NCI-H2107 treated with DMSO at 0.1 percent for 48 hours (cell line): ENCODE data around the gene LRRC8B.

Experiments
- DNase-seq: peaks from one replicate; lab custom pipeline; 2025; ENCODE audit not compliant: unreplicated experiment; lab: John Stamatoyannopoulos, UW

LRRC8B gene

DNA sequence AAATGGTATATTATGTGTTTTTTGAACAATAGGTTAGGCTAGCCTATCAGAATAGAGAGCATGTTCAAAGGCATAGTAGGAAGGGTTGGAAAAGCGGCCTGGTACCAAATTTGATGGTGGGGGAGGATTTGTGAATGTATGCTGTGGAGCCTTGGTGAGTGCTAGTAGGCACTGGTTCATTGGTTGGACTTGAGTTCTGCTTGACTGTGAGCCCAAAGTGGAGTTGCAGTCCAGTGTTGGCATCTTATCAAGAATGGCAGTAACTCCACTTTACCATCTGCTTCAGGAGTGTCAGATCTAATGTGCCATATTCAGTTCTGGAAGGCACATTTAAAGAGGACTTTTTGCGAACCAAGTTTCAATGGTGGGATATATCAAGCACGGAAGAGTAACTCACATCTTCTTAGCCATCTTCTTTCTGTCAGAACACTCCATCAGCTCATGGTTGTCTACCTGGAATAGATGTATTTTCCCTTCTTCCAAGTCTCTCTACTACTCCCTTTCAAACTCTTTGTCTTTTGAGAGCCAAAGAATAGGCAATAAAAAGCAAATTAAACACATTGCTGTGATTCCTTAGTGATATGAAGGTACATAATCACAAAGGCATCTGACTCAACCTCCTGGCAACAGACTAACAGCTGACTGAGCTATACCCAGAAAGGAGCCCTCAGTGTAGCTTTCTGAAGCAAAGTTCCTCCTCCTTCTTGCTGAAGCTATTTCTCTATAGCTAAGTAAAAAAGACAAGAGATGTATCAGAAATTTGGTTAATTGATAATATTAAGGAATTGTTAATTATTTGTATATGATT lies 21.7 kb downstream of the LRRC8B start:
- no peak for DNase-seq

DNA sequence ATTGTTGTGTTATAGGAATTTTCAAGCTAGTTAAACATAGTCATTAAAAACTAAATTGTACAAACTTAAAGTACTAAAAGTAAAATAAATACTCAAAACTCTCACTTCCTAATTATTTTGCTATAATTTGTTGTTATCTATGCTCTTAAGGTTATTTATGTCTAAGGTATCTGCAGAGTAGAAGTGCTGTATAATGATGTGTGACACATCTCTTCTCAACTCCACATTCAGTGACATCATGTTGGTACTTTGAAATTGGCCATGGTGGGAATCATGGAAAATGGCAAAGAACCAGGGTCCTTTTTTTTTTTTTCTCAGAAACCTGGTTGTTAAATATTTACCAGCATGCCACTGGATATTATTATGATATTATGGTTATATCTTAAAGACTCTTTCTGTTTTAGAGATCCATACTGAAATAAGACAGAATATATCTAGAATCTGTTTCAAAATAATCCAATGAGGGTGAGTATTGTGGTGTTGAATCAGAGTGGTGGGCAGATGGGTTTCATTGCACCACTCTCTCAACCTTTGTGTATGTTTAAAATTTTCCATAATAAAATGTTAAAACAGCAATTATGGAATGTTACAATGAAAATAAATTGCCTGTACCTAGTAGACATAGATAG lies 22.4 kb downstream of the LRRC8B start:
- no peak for DNase-seq

DNA sequence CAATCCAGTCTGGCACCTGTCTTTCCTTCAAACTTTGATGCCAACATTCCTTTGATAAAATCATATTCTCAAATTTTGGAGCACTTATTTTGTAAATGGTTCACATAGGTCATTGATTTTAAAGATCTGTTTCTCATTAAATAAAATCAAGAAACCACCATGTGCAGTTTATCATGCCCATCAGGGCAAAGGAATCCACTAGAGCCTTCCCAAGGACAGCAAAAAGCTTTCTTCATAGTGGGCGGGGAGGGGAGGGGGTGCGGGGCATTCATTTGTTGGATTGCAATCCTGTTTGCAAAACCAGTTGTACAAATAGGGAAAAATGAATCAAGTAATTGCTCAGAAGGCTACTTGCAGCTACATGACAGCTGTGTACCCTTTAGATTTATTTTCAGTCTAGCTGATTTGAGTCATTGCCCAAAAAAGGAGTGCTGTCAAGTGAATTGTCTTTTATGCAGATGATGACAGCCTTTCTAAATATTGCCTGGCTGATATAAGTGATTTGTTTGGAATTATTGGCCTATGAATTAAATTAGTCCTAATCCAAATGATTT lies 23.0 kb downstream of the LRRC8B start:
- DNase-seq: no peak

DNA sequence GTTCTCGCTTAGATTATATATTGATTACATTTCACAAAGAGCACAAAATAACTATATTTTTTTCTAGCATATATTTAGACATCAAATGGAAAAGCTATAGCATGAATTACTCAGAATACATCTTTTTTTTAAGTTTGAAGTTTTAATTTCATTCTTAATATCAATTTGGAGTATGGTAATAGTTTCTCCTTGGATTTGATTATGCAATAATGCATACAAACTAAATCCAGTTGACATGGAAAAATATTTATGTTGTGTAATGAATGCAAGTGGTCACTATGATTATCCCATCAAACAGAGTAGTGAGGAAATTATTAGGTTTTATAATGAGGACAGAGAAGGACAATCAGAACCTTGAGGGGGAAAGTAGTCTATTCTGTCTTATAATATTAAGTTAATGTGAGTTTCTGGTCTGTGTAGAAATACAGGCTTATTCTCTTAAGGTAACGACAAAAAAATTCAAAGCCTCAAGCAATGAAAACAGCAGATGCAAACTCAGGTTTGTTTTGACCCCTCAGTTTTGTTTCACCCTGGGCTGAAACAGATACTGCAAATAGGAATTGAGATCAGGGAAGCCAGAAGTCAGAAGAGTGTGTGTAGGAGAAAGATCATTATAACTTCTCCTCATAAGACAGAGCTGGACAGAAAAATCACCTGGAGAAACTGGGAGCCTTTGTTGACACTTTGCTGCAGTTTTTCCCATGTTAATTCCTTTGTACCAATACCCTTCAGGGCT lies 23.7 kb downstream of the LRRC8B start:
- no peak for DNase-seq

DNA sequence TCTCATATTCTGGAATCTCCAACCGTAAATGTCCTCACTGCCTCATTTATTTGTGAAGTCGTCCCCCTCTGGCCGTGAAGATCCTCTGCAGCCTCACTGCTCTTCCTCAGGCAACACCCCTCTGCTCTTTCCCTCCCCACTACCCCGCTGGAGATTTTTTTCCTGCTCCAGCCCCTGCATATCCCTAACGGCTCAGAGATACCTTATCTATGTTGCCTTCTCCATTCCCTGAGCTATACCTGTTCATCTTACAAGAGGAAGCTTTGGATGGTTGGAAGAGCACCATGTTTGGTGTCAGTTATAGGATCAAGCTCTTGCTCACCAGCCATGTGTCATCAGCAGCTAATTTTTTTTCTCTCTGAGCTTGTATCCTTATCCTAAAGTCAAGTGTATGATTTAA lies 26.4 kb downstream of the LRRC8B start:
- DNase-seq: no peak

DNA sequence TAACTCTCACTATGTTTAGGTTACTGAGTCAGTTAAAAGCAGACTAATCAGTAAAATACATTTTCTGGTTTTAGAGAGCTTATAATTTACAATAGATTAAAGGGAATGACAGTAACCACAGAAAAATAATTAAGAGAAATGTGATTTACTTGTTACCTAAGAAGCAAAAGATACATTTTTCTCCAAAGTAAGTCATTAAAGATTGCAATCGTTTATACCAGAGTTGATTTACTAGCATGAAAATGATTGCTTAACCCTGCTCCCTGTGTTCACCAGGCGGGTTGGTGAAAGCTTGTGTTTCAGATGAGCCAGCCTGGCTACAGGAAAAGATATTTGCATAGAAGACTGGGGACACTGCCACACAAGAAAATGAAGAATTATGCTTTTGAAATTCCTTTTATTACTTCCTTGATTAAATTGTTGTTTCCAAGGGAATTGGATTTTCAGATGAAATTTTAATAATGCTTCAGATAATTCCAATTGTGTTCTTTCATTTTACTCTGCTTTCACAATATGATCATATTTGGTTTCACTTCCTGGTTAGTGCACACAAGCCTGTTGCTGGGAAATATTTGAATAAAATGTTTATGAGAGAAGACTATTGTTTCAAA lies 27.9 kb downstream of the LRRC8B start:
- DNase-seq: peak; percentile 92

DNA sequence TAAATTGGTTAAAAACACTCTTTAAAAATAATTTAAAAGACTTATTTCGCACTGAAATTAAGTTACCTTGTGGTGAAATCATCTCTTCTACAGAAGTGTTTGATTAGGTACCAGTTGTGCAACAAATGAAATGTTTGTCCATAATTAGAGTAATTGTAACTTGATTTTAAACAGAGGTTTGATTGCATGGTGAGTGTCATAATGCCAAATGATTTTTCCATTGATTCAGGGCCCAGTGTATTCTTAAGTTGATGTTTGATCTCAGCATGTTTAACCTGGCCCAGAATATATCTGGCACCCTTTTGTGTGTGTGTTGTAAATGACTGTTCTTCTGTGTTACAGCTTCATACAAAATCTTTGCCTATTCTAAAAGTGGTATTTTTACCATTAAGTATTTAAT lies 28.5 kb downstream of the LRRC8B start:
- DNase-seq: peak; percentile 74

DNA sequence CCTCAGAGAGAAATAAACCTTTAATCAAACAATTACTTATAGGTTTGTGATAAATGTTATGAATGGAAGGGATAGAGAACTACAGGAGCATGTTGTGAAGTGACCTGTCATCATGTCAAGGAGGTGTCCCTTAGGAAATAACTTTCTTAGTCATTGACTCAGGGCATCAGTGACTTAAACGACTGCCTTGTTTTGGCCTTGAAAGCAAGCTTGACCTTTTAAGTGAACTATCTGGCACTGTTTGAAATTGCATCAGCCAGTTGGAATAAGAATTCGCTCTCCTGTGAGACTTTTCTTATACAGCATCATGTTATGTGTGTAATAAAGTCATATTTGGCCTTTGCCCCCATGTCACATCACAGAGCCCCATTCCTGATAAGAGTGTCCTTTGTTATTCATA lies 30.9 kb downstream of the LRRC8B start:
- no peak for DNase-seq

DNA sequence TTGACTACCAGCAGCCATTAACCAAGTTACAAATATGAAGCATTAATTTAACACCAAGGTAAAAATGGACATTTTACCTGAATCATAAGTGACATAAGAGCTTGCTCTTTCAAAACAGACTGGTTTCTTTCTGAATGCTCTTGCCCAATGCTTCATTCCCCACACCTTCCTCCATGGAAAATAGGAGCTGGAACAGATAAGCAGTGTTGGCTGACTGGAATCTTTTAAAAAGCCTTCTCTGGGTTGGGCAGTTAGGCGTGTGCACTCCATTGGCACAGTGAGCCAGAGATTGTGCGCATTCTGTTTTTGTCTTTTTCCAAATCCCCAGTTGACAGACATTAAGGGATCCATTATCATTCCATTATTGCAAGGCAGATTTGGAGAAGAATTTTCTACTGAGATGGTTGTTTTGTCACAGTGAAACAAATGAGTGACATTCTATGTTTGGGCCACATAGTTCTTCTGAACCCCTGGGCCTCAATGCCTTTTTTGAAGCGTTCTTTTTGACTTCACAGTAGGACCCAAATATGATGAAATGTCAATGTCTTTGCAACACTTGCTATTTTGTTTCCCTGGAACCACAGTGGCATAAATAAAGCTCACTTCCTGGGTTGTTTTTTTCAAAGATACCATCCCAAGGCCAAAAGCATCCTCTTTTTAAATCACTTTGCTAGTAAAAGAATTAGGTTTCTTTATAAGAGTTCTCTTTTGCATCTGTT lies 32.3 kb downstream of the LRRC8B start:
- no peak for DNase-seq

DNA sequence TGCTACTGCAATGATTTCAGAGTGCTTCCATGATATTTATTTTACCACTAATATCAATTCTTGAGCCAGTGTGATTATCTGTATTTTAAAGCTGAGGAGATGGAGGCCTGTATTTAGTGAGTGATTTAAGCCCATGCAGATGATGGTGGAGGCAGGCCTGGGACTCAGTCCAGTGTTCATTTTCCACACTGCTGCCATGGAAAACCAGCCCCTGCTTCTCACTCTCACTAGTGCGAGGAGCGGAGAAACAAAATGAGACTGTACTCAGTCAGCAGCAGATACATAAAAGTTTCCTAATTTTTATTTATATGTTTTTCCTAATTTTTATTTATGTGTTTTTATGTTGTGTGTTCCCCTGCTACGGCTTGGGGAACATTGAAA lies 32.8 kb downstream of the LRRC8B start:
- DNase-seq: no peak

DNA sequence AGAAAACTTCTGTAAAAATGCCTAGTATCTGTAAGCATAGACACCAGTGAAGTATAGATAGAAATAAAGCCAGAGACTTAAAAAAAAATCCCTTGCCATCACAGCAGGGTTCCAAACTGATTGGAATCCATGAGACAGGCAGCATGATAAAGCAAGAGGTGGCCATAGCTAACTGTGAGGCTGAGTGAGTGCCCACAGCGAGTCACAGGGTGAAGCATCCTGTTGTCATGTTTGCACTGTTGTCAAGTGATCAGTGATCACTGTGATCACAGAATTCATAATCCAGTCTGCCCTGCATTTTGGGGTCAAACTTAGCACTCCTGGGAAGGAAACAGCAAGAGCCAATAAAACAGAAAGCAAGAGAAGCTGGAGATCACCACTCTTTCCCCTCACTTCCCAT lies 33.3 kb downstream of the LRRC8B start:
- no peak for DNase-seq

DNA sequence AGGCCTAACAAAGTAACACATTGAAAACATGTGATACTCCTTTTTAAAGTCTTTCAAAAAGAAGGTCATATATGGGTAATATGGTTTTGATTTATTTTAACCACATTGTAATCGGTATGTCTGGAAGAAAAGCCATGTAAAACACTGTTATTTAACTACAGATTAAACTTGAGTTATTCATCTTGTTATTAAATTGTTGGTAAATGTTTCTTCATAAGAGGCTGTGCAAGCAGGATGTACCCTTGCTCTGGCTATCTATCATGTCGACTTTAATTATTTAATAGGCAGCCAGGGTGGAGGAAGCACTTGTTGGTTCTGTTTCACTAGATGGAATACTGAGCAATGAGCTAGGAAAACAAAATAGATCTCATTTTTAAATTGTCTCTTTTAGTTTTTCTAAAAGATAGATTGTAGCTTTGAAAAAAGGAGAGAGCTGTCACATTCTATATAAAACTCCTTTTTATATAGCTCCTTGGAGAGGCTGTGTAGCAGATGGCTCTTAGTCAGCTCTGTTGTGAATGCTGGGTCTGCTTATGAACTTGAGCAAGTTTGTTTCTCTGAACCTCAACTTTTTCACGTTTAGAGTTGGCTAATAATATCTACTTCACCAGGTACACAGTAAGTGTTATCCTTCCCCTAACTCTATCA lies 39.5 kb downstream of the LRRC8B start:
- no peak for DNase-seq

DNA sequence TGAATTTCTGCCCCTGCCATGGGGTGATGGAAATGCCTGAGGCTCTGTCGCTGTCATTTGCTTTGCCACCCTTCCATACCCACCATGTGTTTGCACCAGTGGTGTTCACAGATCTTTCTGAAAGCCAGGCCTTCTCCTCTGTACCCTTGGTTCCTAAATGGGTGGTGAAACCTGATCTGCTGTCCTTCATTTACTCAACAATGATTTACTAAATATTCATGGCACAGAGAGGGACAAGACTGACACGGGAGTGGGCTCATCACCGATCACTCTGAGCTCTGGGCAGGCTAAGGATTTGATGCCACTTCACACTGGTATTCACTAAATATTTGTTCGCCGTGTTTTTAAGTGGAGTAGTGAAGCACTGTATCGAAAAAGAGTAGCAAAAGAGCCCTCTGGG lies 40.9 kb downstream of the LRRC8B start:
- no peak for DNase-seq

DNA sequence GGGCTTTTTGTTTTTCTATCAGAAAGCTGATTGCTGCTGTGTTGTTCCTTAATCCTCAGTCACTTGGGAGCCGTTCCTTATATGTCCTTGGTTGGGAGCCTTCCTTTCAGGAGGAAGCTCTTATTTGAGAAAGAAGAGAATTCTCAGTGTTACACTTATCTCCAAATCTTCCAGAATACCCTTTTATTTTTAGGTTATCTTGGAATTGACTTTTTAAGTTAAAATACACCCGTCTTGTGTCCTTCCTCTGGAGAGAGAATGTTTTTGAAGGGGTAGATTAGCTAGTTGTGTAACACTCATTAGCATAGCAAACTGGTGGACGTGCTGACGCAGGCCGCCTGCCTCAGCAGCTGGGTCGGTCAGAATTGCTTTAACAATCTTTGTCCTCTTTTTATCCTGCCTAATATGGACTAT lies 42.1 kb downstream of the LRRC8B start:
- DNase-seq: no peak

DNA sequence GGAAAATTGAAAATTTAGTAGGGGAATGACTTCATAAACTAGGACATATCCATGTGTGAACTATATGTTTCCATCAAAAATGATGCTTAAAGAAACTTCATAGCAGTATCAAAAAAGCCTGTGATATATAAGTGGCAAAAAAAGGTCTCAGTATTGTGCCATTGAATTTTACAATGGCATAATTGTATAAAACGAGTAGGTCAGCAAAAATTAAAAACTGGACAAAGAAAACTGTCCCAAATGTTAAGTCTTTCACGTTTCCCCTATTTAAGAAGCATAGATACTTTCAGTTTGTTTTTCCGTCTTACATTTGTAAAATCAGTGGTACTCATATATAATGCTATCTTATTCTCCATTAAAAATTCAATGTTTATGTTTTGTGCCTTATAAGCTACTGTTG lies 43.2 kb downstream of the LRRC8B start:
- DNase-seq: no peak

DNA sequence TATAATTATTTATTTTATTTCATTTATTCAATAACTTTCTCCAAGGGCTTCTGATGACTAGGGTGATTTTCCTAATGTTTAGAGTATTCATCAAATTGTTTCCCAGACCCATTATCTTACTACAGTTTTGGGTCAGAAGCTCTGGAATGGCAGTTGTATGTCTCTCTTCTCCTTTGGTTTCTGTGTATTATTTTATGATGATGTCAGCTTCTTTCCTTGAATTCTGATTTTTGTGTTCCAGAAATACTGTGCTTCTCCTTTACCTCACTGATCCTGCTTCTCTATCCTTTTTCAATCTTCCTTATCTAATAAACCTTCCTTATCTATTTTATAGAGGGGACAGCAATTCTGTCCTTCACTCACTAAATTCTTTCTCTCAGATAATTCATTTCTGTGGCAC lies 48.8 kb downstream of the LRRC8B start:
- DNase-seq: no peak

DNA sequence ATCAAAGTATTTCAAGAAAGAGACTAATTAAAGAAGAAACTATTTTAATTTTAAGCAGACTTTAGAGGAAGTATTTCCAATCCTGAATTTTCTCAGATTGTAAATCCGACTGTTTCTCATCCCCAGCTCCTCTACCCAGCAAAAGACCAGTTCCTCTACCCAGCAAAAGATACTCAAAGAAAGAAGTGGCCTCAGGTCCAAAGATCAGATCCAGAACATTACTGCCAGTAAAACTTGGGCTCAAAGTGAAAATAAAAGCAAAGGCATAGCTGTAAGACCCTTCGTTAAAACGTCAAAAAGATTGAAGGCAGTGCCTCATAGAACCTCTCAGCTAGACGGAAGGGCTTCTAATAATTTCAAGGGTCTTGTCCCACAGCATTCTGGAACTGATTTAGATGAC lies 50.0 kb downstream of the LRRC8B start:
- no peak for DNase-seq

DNA sequence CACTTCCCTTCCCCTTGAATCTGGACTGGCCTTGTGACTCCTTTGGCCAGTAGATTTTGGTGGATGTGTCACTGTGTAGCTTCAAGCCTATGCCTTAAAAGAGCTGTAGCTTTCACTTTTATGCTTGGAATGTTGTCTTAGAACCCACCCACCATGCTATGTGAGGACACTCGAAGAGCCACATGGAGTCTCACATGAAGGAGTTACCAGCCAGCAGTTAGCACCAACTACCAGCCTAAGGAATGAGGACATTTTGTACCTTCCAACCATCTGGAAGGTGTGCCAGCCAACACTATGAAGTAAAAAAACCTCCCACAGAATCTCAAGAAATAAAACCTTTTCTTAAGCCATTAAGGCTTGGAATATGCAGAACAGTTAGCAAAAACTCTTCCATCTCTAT lies 50.6 kb downstream of the LRRC8B start:
- no peak for DNase-seq

DNA sequence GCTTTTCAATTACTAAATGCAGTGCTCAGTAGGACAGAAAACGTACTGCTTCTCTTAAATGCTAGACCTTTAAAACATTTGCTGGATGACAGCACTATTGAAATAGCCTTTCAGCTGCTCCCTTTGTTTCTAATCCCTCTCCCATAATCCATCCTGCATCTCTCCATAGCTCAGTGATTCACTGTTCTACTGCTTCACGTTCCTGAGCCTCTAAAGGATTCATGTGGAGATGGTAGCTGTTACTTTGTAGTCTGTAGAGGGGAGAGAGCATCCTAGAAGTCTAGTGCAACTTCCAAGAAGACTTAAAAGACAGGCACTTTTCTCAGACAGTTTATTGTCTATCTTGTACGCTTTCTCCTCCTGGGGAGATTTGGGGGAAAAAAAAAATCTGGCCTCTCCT lies 51.4 kb downstream of the LRRC8B start:
- no peak for DNase-seq

DNA sequence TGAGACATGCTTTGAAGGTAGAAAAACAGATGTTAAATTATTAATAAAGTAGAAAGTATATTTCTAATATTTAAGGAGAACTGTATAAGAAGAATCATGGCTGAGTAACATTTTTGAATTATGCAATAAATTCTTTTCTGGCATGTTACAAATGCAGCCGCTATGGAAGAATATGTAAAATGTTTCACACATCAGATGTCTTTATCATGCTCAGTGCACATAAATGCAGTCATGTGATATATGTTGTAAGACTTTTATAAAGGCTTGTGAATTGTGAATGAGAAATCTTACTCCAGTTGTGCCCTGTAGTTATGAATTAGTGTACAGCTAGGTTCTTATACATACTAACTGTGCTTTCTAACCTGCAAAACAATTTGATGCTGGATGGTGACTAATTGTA lies 53.5 kb downstream of the LRRC8B start:
- no peak for DNase-seq
